K562 (cell line): ENCODE results near the gene NMRK1. TPM values are rescaled to one million over a fixed set of nuclear protein-coding genes. Genes with fewer than 3 reads are reported as not detected.

ENCODE experiments used
- ATAC-seq: fragments of 200-7000 bp; cut with Tn5 transposase; 3 replicates; pipeline ENCODE4 v1.9.1; 2020; ENCODE audit warnings: moderate library complexity
- BruUV-seq: library from RNA; stranded (reverse); fragments of 400-500 nt; replicated peaks from 2 replicates; lab custom pipeline; 2021; lab: Mats Ljungman, UMichigan
- CTCF ChIA-PET: fragments of 300-600 bp; formaldehyde crosslinking; extraction: SDS; loops from one replicate; lab custom pipeline; 2021; ENCODE audit warnings: low intra/inter-chr PET ratio; lab: Yijun Ruan, JAX
- POLR2A ChIA-PET: fragments of 300-600, 350-650 bp; sonication (Branson Sonifier 250); formaldehyde crosslinking; extraction: SDS; loops from one replicate; lab custom pipeline; 2021; ENCODE audit warnings: antibody characterized with exemption, inconsistent platforms; lab: Yijun Ruan, JAX
- DNase-seq, 4 experiments: peaks; one replicate each; pipeline versions ENCODE4 v3.0.0 to v3.0.0-alpha.2; 2011 to 2018; ENCODE audit warnings: low spot score in 3 of 4, mixed read lengths in 3 of 4; ENCODE audit errors: extremely low read depth in 1 of 4
- FAIRE-seq: peaks from 2 replicates; lab custom pipeline; 2011; peaks lifted over from hg19 to GRCh38; lab: Jason Lieb, UNC
- H2AFZ ChIP-seq: 2 replicates; pipeline ENCODE4 v1.6.0; 2011; ENCODE audit warnings: low read depth, low read length, control low read depth, inconsistent platforms
- H3K27ac ChIP-seq: fragments of 200-600 bp; 3 replicates; pipeline ENCODE4 v1.8.0; 2011; ENCODE audit warnings: low read depth, mild to moderate bottlenecking, control low read depth, inconsistent platforms, low read length, moderate library complexity, mixed read lengths; ENCODE audit errors: extremely low read depth
- H3K27me3 ChIP-seq, 2 experiments: fragments of 300-600 bp in 1 of 2; 2 replicates in 1 of 2; 3 replicates in 1 of 2; pipeline versions ENCODE4 v1.6.0 to v1.8.0; 2011; ENCODE audit warnings: inconsistent platforms in 2 of 2, low read length in 2 of 2, mild to moderate bottlenecking in 1 of 2, mixed read lengths in 1 of 2, moderate library complexity in 1 of 2; ENCODE audit not compliant: control insufficient read depth in 2 of 2, insufficient read depth in 2 of 2
- H3K36me3 ChIP-seq: fragments of 300-600 bp; 3 replicates; pipeline ENCODE4 v1.8.0; 2011; ENCODE audit warnings: mild to moderate bottlenecking, low read length, inconsistent platforms; ENCODE audit not compliant: control insufficient read depth, insufficient read depth
- H3K4me1 ChIP-seq, 2 experiments: fragments of 200-600 bp in 1 of 2; replicated peaks in 1 of 2; 2 replicates in 1 of 2; 3 replicates in 1 of 2; pipeline versions ENCODE4 v1.5.1 to v1.8.0; 2011; ENCODE audit warnings: inconsistent platforms in 2 of 2, low read length in 2 of 2, mild to moderate bottlenecking in 1 of 2, mixed read lengths in 1 of 2, moderate library complexity in 1 of 2; ENCODE audit not compliant: control insufficient read depth in 2 of 2, insufficient read depth in 2 of 2
- H3K4me2 ChIP-seq: 2 replicates; pipeline ENCODE4 v1.6.1; 2011; ENCODE audit warnings: low read length, control low read depth, inconsistent platforms, mixed read lengths; ENCODE audit not compliant: insufficient read depth
- H3K4me3 ChIP-seq: fragments of 200-600 bp; sonication (generic), shearing (Covaris generic); 2 replicates; pipeline ENCODE4 v1.5.1; 2016; ENCODE audit warnings: control low read depth, inconsistent platforms
- H3K79me2 ChIP-seq: fragments of 200-600 bp; 3 replicates; pipeline ENCODE4 v1.8.0; 2011; ENCODE audit warnings: low read length, inconsistent platforms; ENCODE audit not compliant: control insufficient read depth, insufficient read depth
- H3K9ac ChIP-seq, 2 experiments: 2 replicates each; pipeline versions ENCODE4 v1.6.0 to v1.6.1; 2011; ENCODE audit warnings: low read depth in 2 of 2, low read length in 2 of 2, control low read depth in 1 of 2, inconsistent platforms in 1 of 2, mild to moderate bottlenecking in 1 of 2, mixed read lengths in 1 of 2; ENCODE audit not compliant: insufficient read depth in 1 of 2
- H3K9me1 ChIP-seq: one replicate; pipeline ENCODE4 v1.6.0; 2011; ENCODE audit warnings: inconsistent platforms, mild to moderate bottlenecking, low read length, moderate library complexity; ENCODE audit not compliant: control insufficient read depth, insufficient read depth
- H3K9me3 ChIP-seq: replicated peaks from 2 replicates; pipeline ENCODE4 v1.5.1; 2011; ENCODE audit warnings: low read depth, low read length, inconsistent platforms; ENCODE audit not compliant: control insufficient read depth, insufficient read depth
- H4K20me1 ChIP-seq: replicated peaks from 2 replicates; pipeline ENCODE4 v1.6.1; 2011; ENCODE audit warnings: low read length, inconsistent platforms, mixed read lengths; ENCODE audit not compliant: control insufficient read depth, insufficient read depth
- CREM ChIP-seq: IDR thresholded peaks from 2 replicates; pipeline ENCODE4 v1.6.1; 2014; ENCODE audit warnings: antibody characterized with exemption, low read depth
- DPF2 ChIP-seq: fragments of 450-650 bp; IDR thresholded peaks from 2 replicates; pipeline ENCODE4 v1.6.1; 2016
- GABPA ChIP-seq: fragments of 200-800 bp; sonication (Bioruptor generic); conservative IDR thresholded peaks from 2 replicates; pipeline ENCODE4 v1.6.1; 2016; ENCODE audit warnings: low read depth, missing genetic modification characterization, missing compliant biosample characterization
- MEF2A ChIP-seq: IDR thresholded peaks from 2 replicates; pipeline ENCODE4 v1.6.1; 2011; ENCODE audit warnings: low read depth, mild to moderate bottlenecking, low read length, moderate library complexity; ENCODE audit not compliant: control insufficient read depth
- MEF2D ChIP-seq: conservative IDR thresholded peaks from 2 replicates; pipeline ENCODE4 v1.6.1; 2016; ENCODE audit warnings: low read depth, missing genetic modification characterization, missing compliant biosample characterization
- RFX1 ChIP-seq: fragments of 450-650 bp; IDR thresholded peaks from 2 replicates; pipeline ENCODE4 v1.6.1; 2016; ENCODE audit warnings: mild to moderate bottlenecking, moderate library complexity
- ZNF143 ChIP-seq: sonication (generic); formaldehyde crosslinking; IDR thresholded peaks from 2 replicates; pipeline ENCODE4 v1.9.0; 2022; ENCODE audit warnings: mild to moderate bottlenecking, missing genetic modification reagents
- ZNF561 ChIP-seq: fragments of 450-650 bp; formaldehyde crosslinking; conservative IDR thresholded peaks from 2 replicates; pipeline ENCODE4 v1.4.0; 2020; ENCODE audit warnings: mild to moderate bottlenecking, moderate library complexity
- ZNF75A ChIP-seq: fragments of 450-650 bp; formaldehyde crosslinking; IDR thresholded peaks from 2 replicates; pipeline ENCODE4 v1.4.0; 2020; ENCODE audit warnings: mild to moderate bottlenecking
- WGBS: fragments of 100-300 bp; shearing (Covaris generic); methylation state at CpG from one replicate; pipeline ENCODE4 v1.1.6; 2016; ENCODE audit warnings: low coverage, mixed read lengths; ENCODE audit not compliant: insufficient coverage; ENCODE audit errors: missing lambda C conversion rate; 5-methylcytosine and 5-hydroxymethylcytosine counted together
- in situ Hi-C: fragments of 300-500 bp; cut with MboI; formaldehyde crosslinking; loops from 4 replicates; pipeline ENCODE4 v1.15.0; 2018; ENCODE audit warnings: inconsistent platforms, mixed read lengths
- intact Hi-C: fragments of 100-400 bp; cut with micrococcal nuclease; formaldehyde crosslinking; loops from 2 replicates; pipeline ENCODE4 v1.14.2; 2022
- polyA plus RNA-seq, 8 experiments: library from polyadenylated mRNA; depleted of rRNA in 4 of 8; stranded (reverse) in 5 of 8; unstranded in 3 of 8; fragments of >200 nt; fragmentation: Nextera tagmentation in 2 of 8; fragmentation: Illumina TruSeq in 1 of 8; extraction: Ambion mirVana in 2 of 8; extraction: Trizol in 1 of 8; gene quantifications; 2 replicates each; pipeline versions ENCODE4 v1.2.1 to v1.2.3, GENCODE V29; 2011 to 2014; ENCODE audit warnings: inconsistent platforms in 1 of 8, missing spikeins in 1 of 8
- total RNA-seq, 7 experiments: library from RNA; depleted of rRNA in 6 of 7; stranded (reverse); fragments of >200 nt in 6 of 7; fragmentation: Illumina TruSeq in 2 of 7; extraction: Trizol in 2 of 7; gene quantifications; 2 replicates each; pipeline versions ENCODE4 v1.2.1 to v1.2.3, GENCODE V29; 2011 to 2021; ENCODE audit warnings: low replicate concordance in 1 of 7
- TF ChIP-seq, protein P1 (sequence below): fragments of 450-650 bp; IDR thresholded peaks from 2 replicates; pipeline ENCODE4 v1.6.1; 2016; ENCODE audit warnings: mild to moderate bottlenecking, moderate library complexity
- TF ChIP-seq, protein P2 (sequence below): sonication (generic); formaldehyde crosslinking; IDR thresholded peaks from 2 replicates; pipeline ENCODE4 v1.8.0; 2022; ENCODE audit warnings: mild to moderate bottlenecking, low read depth, missing genetic modification reagents

The NMRK1 gene
- total and polyA plus RNA-seq, 9 of the 15 experiments (the other 6 are each of a cell fraction or from before 2014, with no cell fraction given): 1.1 to 3.5 (median 1.7) TPM

DNA sequence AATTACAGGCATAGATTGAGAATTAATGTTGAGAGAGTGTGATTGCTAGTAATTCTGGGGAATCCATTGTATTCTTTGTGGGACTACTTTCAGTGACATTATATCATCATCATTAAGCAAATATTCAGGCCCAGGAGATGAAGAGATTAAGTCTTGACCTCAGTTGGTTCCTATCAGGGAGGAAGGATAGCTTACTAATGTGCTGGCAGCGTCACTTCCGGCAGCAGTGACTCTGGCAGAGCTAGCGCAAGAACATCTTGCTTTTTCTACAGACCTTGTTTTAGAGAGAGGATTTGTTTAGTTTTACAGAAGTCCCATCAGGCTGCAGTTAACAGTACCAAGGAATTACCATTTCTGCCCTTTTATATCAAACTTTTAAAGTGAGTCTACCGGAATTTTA is 20.6 kb upstream of the NMRK1 start:
- Histone ChIP-seq H3K4me1 (no peaks in the 10 kb centered on the region), H4K20me1 (no peaks in the 10 kb centered on the region), H3K9me1 (no peaks in the 10 kb centered on the region), H3K79me2 (no peaks in the 10 kb centered on the region), H3K9ac (no peak overlapping the region), H3K4me2 (no peak overlapping the region), H2AFZ (no peak overlapping the region), H3K36me3 (no peaks in the 10 kb centered on the region), H3K4me3 (no peak overlapping the region), H3K27me3 (no peaks in the 10 kb centered on the region), H3K27ac (no peak overlapping the region), H3K9me3 (no peaks in the 10 kb centered on the region)
- intact Hi-C loops: no loop called here
- no peak for ATAC-seq
- FAIRE-seq: peak; percentile 26
- in situ Hi-C loops: no loop called here
- BruUV-seq: no TSS peak
- ChIA-PET POLR2A (interaction anchor here (0.8 kb wide), 1 partner anchor 80 kb away, joined by 3 read pairs; the partner anchor contains the start of gene CARNMT1), CTCF (no interaction called here)
- TF ChIP-seq ZNF561 (CRISPR knock-in tag): no peak
- TF ChIP-seq MEF2D (tag): no peak
- peak; percentile 67 for TF ChIP-seq GABPA (tag)
- no peak for TF ChIP-seq DPF2
- TF ChIP-seq ZNF75A (CRISPR knock-in tag): no peak
- TF ChIP-seq, protein P1, sequence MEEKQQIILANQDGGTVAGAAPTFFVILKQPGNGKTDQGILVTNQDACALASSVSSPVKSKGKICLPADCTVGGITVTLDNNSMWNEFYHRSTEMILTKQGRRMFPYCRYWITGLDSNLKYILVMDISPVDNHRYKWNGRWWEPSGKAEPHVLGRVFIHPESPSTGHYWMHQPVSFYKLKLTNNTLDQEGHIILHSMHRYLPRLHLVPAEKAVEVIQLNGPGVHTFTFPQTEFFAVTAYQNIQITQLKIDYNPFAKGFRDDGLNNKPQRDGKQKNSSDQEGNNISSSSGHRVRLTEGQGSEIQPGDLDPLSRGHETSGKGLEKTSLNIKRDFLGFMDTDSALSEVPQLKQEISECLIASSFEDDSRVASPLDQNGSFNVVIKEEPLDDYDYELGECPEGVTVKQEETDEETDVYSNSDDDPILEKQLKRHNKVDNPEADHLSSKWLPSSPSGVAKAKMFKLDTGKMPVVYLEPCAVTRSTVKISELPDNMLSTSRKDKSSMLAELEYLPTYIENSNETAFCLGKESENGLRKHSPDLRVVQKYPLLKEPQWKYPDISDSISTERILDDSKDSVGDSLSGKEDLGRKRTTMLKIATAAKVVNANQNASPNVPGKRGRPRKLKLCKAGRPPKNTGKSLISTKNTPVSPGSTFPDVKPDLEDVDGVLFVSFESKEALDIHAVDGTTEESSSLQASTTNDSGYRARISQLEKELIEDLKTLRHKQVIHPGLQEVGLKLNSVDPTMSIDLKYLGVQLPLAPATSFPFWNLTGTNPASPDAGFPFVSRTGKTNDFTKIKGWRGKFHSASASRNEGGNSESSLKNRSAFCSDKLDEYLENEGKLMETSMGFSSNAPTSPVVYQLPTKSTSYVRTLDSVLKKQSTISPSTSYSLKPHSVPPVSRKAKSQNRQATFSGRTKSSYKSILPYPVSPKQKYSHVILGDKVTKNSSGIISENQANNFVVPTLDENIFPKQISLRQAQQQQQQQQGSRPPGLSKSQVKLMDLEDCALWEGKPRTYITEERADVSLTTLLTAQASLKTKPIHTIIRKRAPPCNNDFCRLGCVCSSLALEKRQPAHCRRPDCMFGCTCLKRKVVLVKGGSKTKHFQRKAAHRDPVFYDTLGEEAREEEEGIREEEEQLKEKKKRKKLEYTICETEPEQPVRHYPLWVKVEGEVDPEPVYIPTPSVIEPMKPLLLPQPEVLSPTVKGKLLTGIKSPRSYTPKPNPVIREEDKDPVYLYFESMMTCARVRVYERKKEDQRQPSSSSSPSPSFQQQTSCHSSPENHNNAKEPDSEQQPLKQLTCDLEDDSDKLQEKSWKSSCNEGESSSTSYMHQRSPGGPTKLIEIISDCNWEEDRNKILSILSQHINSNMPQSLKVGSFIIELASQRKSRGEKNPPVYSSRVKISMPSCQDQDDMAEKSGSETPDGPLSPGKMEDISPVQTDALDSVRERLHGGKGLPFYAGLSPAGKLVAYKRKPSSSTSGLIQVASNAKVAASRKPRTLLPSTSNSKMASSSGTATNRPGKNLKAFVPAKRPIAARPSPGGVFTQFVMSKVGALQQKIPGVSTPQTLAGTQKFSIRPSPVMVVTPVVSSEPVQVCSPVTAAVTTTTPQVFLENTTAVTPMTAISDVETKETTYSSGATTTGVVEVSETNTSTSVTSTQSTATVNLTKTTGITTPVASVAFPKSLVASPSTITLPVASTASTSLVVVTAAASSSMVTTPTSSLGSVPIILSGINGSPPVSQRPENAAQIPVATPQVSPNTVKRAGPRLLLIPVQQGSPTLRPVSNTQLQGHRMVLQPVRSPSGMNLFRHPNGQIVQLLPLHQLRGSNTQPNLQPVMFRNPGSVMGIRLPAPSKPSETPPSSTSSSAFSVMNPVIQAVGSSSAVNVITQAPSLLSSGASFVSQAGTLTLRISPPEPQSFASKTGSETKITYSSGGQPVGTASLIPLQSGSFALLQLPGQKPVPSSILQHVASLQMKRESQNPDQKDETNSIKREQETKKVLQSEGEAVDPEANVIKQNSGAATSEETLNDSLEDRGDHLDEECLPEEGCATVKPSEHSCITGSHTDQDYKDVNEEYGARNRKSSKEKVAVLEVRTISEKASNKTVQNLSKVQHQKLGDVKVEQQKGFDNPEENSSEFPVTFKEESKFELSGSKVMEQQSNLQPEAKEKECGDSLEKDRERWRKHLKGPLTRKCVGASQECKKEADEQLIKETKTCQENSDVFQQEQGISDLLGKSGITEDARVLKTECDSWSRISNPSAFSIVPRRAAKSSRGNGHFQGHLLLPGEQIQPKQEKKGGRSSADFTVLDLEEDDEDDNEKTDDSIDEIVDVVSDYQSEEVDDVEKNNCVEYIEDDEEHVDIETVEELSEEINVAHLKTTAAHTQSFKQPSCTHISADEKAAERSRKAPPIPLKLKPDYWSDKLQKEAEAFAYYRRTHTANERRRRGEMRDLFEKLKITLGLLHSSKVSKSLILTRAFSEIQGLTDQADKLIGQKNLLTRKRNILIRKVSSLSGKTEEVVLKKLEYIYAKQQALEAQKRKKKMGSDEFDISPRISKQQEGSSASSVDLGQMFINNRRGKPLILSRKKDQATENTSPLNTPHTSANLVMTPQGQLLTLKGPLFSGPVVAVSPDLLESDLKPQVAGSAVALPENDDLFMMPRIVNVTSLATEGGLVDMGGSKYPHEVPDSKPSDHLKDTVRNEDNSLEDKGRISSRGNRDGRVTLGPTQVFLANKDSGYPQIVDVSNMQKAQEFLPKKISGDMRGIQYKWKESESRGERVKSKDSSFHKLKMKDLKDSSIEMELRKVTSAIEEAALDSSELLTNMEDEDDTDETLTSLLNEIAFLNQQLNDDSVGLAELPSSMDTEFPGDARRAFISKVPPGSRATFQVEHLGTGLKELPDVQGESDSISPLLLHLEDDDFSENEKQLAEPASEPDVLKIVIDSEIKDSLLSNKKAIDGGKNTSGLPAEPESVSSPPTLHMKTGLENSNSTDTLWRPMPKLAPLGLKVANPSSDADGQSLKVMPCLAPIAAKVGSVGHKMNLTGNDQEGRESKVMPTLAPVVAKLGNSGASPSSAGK: no peak
- no peak for TF ChIP-seq RFX1
- TF ChIP-seq CREM: peak; percentile 41; the same call in 1 of the 2 replicates
- TF ChIP-seq, protein P2, sequence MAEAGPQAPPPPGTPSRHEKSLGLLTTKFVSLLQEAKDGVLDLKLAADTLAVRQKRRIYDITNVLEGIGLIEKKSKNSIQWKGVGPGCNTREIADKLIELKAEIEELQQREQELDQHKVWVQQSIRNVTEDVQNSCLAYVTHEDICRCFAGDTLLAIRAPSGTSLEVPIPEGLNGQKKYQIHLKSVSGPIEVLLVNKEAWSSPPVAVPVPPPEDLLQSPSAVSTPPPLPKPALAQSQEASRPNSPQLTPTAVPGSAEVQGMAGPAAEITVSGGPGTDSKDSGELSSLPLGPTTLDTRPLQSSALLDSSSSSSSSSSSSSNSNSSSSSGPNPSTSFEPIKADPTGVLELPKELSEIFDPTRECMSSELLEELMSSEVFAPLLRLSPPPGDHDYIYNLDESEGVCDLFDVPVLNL (CRISPR knock-in tag): no peak
- no peak for TF ChIP-seq ZNF143 (CRISPR knock-in tag)
- no peak for TF ChIP-seq MEF2A
- WGBS: 56% methylated on average over 4 of the region's 4 CpGs
- DNase-seq: no peak
